ENCODE measurements around the gene ADAMTSL3. TPM values are rescaled to one million over a fixed set of nuclear protein-coding genes. Genes with fewer than 3 reads are reported as not detected.

ADAMTSL3 gene
- polyA plus RNA-seq, 1 experiment, result 0.05 TPM

DNA sequence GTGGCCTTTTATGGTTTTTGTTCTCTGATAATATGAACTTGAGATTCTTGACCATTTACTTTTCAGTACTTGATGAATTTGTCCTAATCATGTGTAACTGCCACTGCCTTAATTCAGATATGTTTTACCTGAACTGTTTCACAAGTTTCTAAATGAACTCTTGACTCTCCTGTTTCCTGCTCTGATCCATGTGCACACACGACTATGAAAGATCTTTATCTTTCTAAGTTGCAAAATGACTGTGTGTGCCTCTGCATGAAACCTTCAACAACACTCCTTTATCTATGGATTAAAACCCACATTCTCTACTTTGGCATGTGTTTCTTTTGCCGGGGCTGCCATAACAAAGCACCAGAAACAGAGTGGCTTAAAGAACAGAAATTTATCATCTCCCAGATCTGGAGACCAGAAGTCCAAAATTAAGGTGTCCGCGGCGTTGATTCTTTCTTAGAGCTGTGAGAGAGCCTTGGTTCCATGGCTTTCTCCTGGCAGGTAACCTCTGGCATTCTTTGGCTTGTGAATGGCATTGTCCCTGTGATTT is 275.0 kb downstream of the ADAMTSL3 start:
- ChIA-PET CTCF (no interaction called here), POLR2A (no interaction called here)
- Histone ChIP-seq H3K4me3 (ENCODE audit: low read depth, low read length) (no peak overlapping the region), H3K27me3 (ENCODE audit: control insufficient read depth, insufficient read depth, low read length) (no peaks in the 10 kb centered on the region), H3K9me3 (ENCODE audit: control insufficient read depth, insufficient read depth, low read length) (no peaks in the 10 kb centered on the region), H3K27ac (ENCODE audit: low read depth, low read length) (no peak overlapping the region)
- TF ChIP-seq, protein P1, sequence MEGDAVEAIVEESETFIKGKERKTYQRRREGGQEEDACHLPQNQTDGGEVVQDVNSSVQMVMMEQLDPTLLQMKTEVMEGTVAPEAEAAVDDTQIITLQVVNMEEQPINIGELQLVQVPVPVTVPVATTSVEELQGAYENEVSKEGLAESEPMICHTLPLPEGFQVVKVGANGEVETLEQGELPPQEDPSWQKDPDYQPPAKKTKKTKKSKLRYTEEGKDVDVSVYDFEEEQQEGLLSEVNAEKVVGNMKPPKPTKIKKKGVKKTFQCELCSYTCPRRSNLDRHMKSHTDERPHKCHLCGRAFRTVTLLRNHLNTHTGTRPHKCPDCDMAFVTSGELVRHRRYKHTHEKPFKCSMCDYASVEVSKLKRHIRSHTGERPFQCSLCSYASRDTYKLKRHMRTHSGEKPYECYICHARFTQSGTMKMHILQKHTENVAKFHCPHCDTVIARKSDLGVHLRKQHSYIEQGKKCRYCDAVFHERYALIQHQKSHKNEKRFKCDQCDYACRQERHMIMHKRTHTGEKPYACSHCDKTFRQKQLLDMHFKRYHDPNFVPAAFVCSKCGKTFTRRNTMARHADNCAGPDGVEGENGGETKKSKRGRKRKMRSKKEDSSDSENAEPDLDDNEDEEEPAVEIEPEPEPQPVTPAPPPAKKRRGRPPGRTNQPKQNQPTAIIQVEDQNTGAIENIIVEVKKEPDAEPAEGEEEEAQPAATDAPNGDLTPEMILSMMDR (IDR thresholded peaks at IDR 0.05; ENCODE audit: low read depth, low read length), result no peak
- DNase-seq (ENCODE audit: low read depth, low spot score), result no peak

DNA sequence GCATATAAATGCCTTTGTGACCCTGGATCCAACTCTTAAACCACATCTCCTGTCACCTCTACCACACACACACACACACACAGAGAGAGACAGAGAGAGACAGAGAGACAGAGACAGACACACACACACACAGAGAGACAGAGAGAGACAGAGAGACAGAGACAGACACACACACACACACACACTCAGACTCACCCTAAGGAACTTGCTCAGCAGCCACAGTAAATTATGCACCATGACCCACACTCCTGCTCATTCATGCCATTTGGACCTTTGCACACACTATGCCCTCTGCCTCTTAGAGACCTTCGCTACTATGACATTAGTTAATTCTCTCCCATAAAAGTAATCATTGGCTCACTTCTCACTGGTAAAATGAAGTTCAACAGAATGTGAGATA is 275.7 kb downstream of the ADAMTSL3 start:
- ChIA-PET CTCF (no interaction called here), POLR2A (no interaction called here)
- TF ChIP-seq, protein P1 (IDR thresholded peaks at IDR 0.05; ENCODE audit: low read depth, low read length), result no peak
- no peak overlapping the region for H3K4me3 ChIP-seq (ENCODE audit: low read depth, low read length)
- no peak overlapping the region for H3K27ac ChIP-seq (ENCODE audit: low read depth, low read length)
- no peaks in the 10 kb centered on the region for H3K27me3 ChIP-seq (ENCODE audit: control insufficient read depth, insufficient read depth, low read length)
- no peak for DNase-seq (ENCODE audit: low read depth, low spot score)
- H3K9me3 ChIP-seq (ENCODE audit: control insufficient read depth, insufficient read depth, low read length), result no peaks in the 10 kb centered on the region

DNA sequence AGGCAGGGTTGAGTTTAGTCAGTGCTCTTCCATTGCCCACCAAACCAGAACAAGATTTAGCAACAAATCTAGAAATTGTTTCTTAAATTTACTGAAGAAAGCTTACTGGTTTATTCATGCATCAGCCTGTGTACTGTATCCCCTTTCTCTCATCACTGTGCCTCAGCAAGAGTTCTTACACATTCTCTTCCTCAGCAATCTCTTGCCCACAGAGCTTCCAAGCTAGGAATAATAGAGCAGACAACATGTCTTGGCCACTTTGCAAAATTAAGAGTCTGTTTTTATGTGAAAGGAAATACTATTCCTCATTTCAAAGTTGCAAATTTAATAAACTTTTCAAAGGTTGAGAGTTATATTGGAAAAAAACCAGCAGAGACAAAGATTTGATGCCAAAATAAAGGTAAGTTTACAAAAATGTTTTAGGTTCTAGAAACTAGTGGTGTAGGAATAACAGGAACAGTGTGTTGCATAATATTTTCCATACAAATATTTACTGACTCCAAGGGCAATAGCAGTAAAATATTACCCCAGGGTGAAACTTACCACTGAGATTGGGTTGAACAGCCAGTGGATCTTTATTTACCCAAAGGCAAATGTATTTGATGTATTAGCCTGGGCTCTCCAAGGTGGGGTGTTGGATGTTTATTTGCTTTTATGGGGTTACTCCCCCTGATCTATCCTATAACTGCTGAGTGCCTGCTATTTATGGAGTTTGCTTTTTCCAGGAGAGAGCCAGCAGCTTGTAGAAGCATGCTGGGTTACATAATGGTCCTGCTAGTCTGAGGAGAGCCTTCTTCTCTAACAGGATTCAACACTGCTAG is 276.7 kb downstream of the ADAMTSL3 start:
- no peak for DNase-seq (ENCODE audit: low read depth, low spot score)
- no peak overlapping the region for H3K4me3 ChIP-seq (ENCODE audit: low read depth, low read length)
- H3K27me3 ChIP-seq (ENCODE audit: control insufficient read depth, insufficient read depth, low read length), result no peaks in the 10 kb centered on the region
- no peaks in the 10 kb centered on the region for H3K9me3 ChIP-seq (ENCODE audit: control insufficient read depth, insufficient read depth, low read length)
- POLR2A ChIA-PET, result no interaction called here
- CTCF ChIA-PET, result no interaction called here
- TF ChIP-seq, protein P1 (IDR thresholded peaks at IDR 0.05; ENCODE audit: low read depth, low read length), result no peak
- no peak overlapping the region for H3K27ac ChIP-seq (ENCODE audit: low read depth, low read length)

DNA sequence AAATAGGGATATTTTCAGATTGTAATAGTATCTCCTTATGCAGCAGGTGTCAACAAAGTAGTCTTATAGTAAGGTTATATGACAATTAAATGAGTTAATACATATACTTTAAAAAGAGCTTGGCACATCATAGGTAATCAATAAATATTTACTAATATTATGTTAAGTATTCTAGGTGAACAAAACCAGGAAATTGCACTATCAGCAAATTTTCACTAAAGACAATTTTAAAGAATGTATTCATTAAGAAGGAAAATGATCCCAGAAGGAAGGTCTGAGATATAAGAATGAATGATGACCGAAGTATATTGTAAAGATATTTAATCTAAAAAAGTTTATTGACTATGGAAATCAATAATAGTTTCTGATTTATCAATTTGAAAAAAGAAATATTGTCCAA is 281.9 kb downstream of the ADAMTSL3 start:
- H3K27me3 ChIP-seq (ENCODE audit: control insufficient read depth, insufficient read depth, low read length), result no peaks in the 10 kb centered on the region
- no peak for DNase-seq (ENCODE audit: low read depth, low spot score)
- TF ChIP-seq, protein P1 (IDR thresholded peaks at IDR 0.05; ENCODE audit: low read depth, low read length), result no peak
- H3K9me3 ChIP-seq (ENCODE audit: control insufficient read depth, insufficient read depth, low read length), result no peaks in the 10 kb centered on the region
- no peak overlapping the region for H3K4me3 ChIP-seq (ENCODE audit: low read depth, low read length)
- CTCF ChIA-PET, result no interaction called here
- H3K27ac ChIP-seq (ENCODE audit: low read depth, low read length), result no peak overlapping the region
- POLR2A ChIA-PET, result no interaction called here

DNA sequence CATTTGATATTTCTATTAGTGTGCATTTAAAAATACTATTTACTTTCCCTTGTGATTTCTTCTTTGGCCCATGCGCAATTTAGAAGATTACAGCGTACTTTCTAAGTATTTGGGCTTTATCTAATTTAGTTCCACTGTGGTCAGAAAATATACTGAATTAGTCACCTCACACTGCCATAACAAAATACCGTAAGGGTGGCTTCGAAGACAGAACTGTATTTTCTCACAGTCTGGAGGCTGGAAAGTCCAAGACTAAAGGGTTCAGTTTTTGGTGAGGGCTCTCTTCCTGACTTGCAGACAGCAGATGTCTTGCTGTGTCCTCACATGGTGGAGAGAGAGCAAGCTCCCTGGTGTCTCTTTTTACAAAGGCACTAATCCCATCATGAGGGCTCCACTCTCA is 286.2 kb downstream of the ADAMTSL3 start:
- H3K9me3 ChIP-seq (ENCODE audit: control insufficient read depth, insufficient read depth, low read length), result no peaks in the 10 kb centered on the region
- POLR2A ChIA-PET, result no interaction called here
- no peaks in the 10 kb centered on the region for H3K27me3 ChIP-seq (ENCODE audit: control insufficient read depth, insufficient read depth, low read length)
- CTCF ChIA-PET, result no interaction called here
- no peak for DNase-seq (ENCODE audit: low read depth, low spot score)
- TF ChIP-seq, protein P1 (IDR thresholded peaks at IDR 0.05; ENCODE audit: low read depth, low read length), result no peak
- no peak overlapping the region for H3K27ac ChIP-seq (ENCODE audit: low read depth, low read length)
- no peak overlapping the region for H3K4me3 ChIP-seq (ENCODE audit: low read depth, low read length)

Data from AG04450 (cell line).